OCI-M1 (cell line): ENCODE measurements around the gene JOSD2.
A peak's percentile ranks its signal among the peaks of the same experiment; 100 is the strongest.

ENCODE experiments used
- DNase-seq: peaks from one replicate; lab custom pipeline; 2025; lab: John Stamatoyannopoulos, UW

Gene JOSD2

GRCh38 chr19:50493171-50493570 is 17.8 kb downstream of the JOSD2 start:
- DNase-seq: no peak

GRCh38 chr19:50492303-50493052 is 18.5 kb downstream of the JOSD2 start:
- no peak for DNase-seq

- DNase-seq: no peak
These were observed 20.0 kb downstream of the JOSD2 start for GRCh38 chr19:50490991-50491472.

- no peak for DNase-seq
These were observed 20.6 kb downstream of the JOSD2 start for GRCh38 chr19:50490411-50490811.

- DNase-seq: no peak
These were observed 21.5 kb downstream of the JOSD2 start for GRCh38 chr19:50489461-50490011.

- no peak for DNase-seq
These were observed 22.4 kb downstream of the JOSD2 start for GRCh38 chr19:50488389-50489194.

- peak; percentile 70 for DNase-seq
These were observed 24.0 kb downstream of the JOSD2 start for GRCh38 chr19:50486823-50487515.

- no peak for DNase-seq
These were observed 25.6 kb downstream of the JOSD2 start for GRCh38 chr19:50485284-50485955.

- DNase-seq: no peak
These were observed 28.1 kb downstream of the JOSD2 start for GRCh38 chr19:50482916-50483315.

GRCh38 chr19:50482271-50482855 is 28.6 kb downstream of the JOSD2 start:
- no peak for DNase-seq

- DNase-seq: no peak
These were observed 29.4 kb downstream of the JOSD2 start for GRCh38 chr19:50481351-50482149.

- DNase-seq: no peak
These were observed 30.5 kb downstream of the JOSD2 start for GRCh38 chr19:50480281-50481111.

GRCh38 chr19:50479761-50480251 is 31.2 kb downstream of the JOSD2 start:
- DNase-seq: no peak

- DNase-seq: peak; percentile 60
These were observed 31.9 kb downstream of the JOSD2 start for GRCh38 chr19:50478901-50479715.

- DNase-seq: no peak
These were observed 33.1 kb downstream of the JOSD2 start for GRCh38 chr19:50477751-50478515.

- no peak for DNase-seq
These were observed 34.1 kb downstream of the JOSD2 start for GRCh38 chr19:50476907-50477238.

GRCh38 chr19:50476224-50476906 is 34.6 kb downstream of the JOSD2 start, which contains the start of the genes EMC10 and GARIN5A:
Gene EMC10 (plus strand): TSS chr19:50476507. CDS start chr19:50476545, 38 bp downstream.
Gene GARIN5A (minus strand): TSS chr19:50476848. CDS start chr19:50476388, 460 bp downstream.
- DNase-seq: peak; percentile 47
